AG09319 (cell line): ENCODE measurements around the gene TSC22D2.

Source experiments
- DNase-seq: peaks from one replicate; pipeline ENCODE4 v3.0.0-alpha.2; 2010; ENCODE audit warnings: low read depth; ENCODE audit errors: extremely low read depth
- CTCF ChIP-seq: IDR thresholded peaks from 2 replicates; pipeline ENCODE4 v1.5.1; 2011; ENCODE audit warnings: low read depth, mild to moderate bottlenecking, inconsistent platforms, low read length, moderate library complexity

TSC22D2 gene

GRCh38 chr3:150396491-150396890 is 11.6 kb upstream of the TSC22D2 start:
- no peak for TF ChIP-seq CTCF
- no peak for DNase-seq

- no peak for TF ChIP-seq CTCF
- DNase-seq: no peak
Observed at GRCh38 chr3:150396956-150397550, 11.0 kb upstream of the TSC22D2 start.

- no peak for TF ChIP-seq CTCF
- DNase-seq: no peak
Observed at GRCh38 chr3:150399060-150399459, 9.0 kb upstream of the TSC22D2 start.

GRCh38 chr3:150401285-150401684 is 6.8 kb upstream of the TSC22D2 start:
- no peak for DNase-seq
- TF ChIP-seq CTCF: no peak

- no peak for DNase-seq
- no peak for TF ChIP-seq CTCF
Observed at GRCh38 chr3:150402217-150402616, 5.9 kb upstream of the TSC22D2 start.

GRCh38 chr3:150404023-150404422 is 4.1 kb upstream of the TSC22D2 start:
- no peak for DNase-seq
- no peak for TF ChIP-seq CTCF

- TF ChIP-seq CTCF: no peak
- no peak for DNase-seq
Observed at GRCh38 chr3:150407051-150407807, 869 bp upstream of the TSC22D2 start.
